Measurements from ENCODE around the gene HEPHL1. TPM values are rescaled to one million over a fixed set of nuclear protein-coding genes. Genes with fewer than 3 reads are reported as not detected.

HEPHL1 gene
- total RNA-seq, 1 donor from 2014 or later = 0.02 TPM

GRCh38 chr11:94062360-94062759 lies 41.2 kb downstream of the HEPHL1 start:
- no peak for DNase-seq (ENCODE audit: low spot score)
- Mint-ChIP-seq H3K4me3 (no peak overlapping the region), H3K27me3 (ENCODE audit: insufficient read depth, low read depth) (no peaks in the 10 kb centered on the region), H3K4me1 (no peaks in the 10 kb centered on the region), H3K36me3 (no peaks in the 10 kb centered on the region), H3K9me3 (no peaks in the 10 kb centered on the region), H3K27ac (no peak overlapping the region)
- Histone ChIP-seq H3K36me3 (no peaks in the 10 kb centered on the region), H3K4me3 (no peak overlapping the region), H3K27ac (no peak overlapping the region), H3K79me2 (ENCODE audit: low read depth) (no peaks in the 10 kb centered on the region), H3K9me3 (ENCODE audit: low read depth) (no peaks in the 10 kb centered on the region), H3F3A (ENCODE audit: low read depth) (no peaks in the 10 kb centered on the region), H3K27me3 (no peaks in the 10 kb centered on the region), H4K20me1 (ENCODE audit: low read depth) (no peaks in the 10 kb centered on the region), H3K4me1 (no peaks in the 10 kb centered on the region), H2AFZ (replicated peaks) (no peak overlapping the region), H3K4me2 (no peak overlapping the region), H3K9ac (no peak overlapping the region)
- TF ChIP-seq EZH2 (IDR thresholded peaks at IDR 0.05) = no peak
- TF ChIP-seq, protein P1, sequence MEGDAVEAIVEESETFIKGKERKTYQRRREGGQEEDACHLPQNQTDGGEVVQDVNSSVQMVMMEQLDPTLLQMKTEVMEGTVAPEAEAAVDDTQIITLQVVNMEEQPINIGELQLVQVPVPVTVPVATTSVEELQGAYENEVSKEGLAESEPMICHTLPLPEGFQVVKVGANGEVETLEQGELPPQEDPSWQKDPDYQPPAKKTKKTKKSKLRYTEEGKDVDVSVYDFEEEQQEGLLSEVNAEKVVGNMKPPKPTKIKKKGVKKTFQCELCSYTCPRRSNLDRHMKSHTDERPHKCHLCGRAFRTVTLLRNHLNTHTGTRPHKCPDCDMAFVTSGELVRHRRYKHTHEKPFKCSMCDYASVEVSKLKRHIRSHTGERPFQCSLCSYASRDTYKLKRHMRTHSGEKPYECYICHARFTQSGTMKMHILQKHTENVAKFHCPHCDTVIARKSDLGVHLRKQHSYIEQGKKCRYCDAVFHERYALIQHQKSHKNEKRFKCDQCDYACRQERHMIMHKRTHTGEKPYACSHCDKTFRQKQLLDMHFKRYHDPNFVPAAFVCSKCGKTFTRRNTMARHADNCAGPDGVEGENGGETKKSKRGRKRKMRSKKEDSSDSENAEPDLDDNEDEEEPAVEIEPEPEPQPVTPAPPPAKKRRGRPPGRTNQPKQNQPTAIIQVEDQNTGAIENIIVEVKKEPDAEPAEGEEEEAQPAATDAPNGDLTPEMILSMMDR (IDR thresholded peaks at IDR 0.05) = no peak
- TF ChIP-seq EZH2phosphoT487 (IDR thresholded peaks at IDR 0.05) = no peak

DNA sequence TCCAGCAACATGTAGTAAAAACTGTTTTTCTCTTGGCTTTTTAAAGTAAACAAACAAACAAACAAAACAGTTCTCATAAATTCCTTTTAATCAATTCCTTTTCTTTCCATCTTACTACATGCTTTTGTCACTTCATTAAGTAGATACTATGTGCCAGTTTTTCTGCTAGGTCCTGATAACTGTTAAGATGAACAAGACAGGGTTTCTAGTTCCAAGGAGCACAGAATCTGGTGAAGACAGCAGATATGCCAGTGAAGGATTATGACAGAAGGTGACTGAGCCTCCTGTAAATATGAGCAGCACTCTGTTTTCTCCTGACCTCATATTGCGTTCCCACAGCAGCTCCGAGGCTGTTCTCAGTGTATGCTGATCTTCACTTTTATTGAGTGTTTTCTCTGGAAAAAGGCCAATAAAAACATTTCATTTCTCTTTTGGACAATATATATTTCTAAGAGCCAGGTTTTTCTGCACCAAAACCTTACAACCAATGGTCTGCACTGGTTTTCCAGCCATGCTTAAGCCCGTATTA lies 45.8 kb downstream of the HEPHL1 start:
- no peaks in the 10 kb centered on the region for H3K9me3 Mint-ChIP-seq
- no peak overlapping the region for H2AFZ ChIP-seq (replicated peaks)
- no peak overlapping the region for H3K4me2 ChIP-seq
- TF ChIP-seq EZH2 (IDR thresholded peaks at IDR 0.05) (no peak), EZH2phosphoT487 (IDR thresholded peaks at IDR 0.05) (no peak)
- TF ChIP-seq, protein P1 (IDR thresholded peaks at IDR 0.05) = no peak
- no peaks in the 10 kb centered on the region for H3K4me1 ChIP-seq
- no peak overlapping the region for H3K27ac ChIP-seq
- H3K36me3 Mint-ChIP-seq = no peaks in the 10 kb centered on the region
- no peak overlapping the region for H3K4me3 Mint-ChIP-seq
- no peak overlapping the region for H3K4me3 ChIP-seq
- H3K36me3 ChIP-seq = no peaks in the 10 kb centered on the region
- H3K79me2 ChIP-seq (ENCODE audit: low read depth) = no peaks in the 10 kb centered on the region
- no peaks in the 10 kb centered on the region for H3K27me3 Mint-ChIP-seq (ENCODE audit: insufficient read depth, low read depth)
- H3K9ac ChIP-seq = no peak overlapping the region
- H3K4me1 Mint-ChIP-seq = no peaks in the 10 kb centered on the region
- H3K27ac Mint-ChIP-seq = no peak overlapping the region
- DNase-seq (ENCODE audit: low spot score) = no peak
- H3K27me3 ChIP-seq = no peaks in the 10 kb centered on the region
- H3F3A ChIP-seq (ENCODE audit: low read depth) = no peaks in the 10 kb centered on the region
- no peaks in the 10 kb centered on the region for H4K20me1 ChIP-seq (ENCODE audit: low read depth)
- no peaks in the 10 kb centered on the region for H3K9me3 ChIP-seq (ENCODE audit: low read depth)

DNA sequence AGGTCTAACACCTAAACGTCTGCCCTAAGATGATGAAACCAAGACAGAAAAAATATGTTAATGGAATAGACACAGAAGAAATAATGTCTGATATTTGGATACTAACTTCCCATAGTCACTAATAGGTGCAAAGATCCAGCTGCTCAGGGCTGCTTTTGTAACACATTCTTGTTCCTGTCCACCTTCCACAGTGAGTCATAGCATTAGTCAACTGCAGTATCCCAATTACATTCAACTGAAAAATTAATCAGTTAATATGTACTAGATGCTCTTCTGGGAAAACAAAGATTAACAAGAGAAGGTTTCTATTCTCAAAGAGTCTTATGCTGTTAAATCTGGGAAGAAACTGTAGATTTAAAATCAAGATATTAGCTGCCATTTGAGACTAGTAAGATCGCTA lies 47.6 kb downstream of the HEPHL1 start:
- DNase-seq (ENCODE audit: low spot score) = no peak
- Histone ChIP-seq H3K9ac (no peak overlapping the region), H3K79me2 (ENCODE audit: low read depth) (no peaks in the 10 kb centered on the region), H3K36me3 (no peaks in the 10 kb centered on the region), H3K4me3 (no peak overlapping the region), H3K4me2 (no peak overlapping the region), H3K4me1 (no peaks in the 10 kb centered on the region), H3F3A (ENCODE audit: low read depth) (no peaks in the 10 kb centered on the region), H3K9me3 (ENCODE audit: low read depth) (no peaks in the 10 kb centered on the region), H4K20me1 (ENCODE audit: low read depth) (no peaks in the 10 kb centered on the region), H3K27me3 (no peaks in the 10 kb centered on the region), H3K27ac (no peak overlapping the region), H2AFZ (replicated peaks) (no peak overlapping the region)
- no peak overlapping the region for H3K4me3 Mint-ChIP-seq
- no peaks in the 10 kb centered on the region for H3K4me1 Mint-ChIP-seq
- no peaks in the 10 kb centered on the region for H3K9me3 Mint-ChIP-seq
- H3K36me3 Mint-ChIP-seq = no peaks in the 10 kb centered on the region
- no peak overlapping the region for H3K27ac Mint-ChIP-seq
- TF ChIP-seq, protein P1 (IDR thresholded peaks at IDR 0.05) = no peak
- TF ChIP-seq EZH2phosphoT487 (IDR thresholded peaks at IDR 0.05) = no peak
- no peak for TF ChIP-seq EZH2 (IDR thresholded peaks at IDR 0.05)
- H3K27me3 Mint-ChIP-seq (ENCODE audit: insufficient read depth, low read depth) = no peaks in the 10 kb centered on the region

Data from neural progenitor cell (in vitro differentiated cells).